ENCODE measurements around the gene ITGA4. TPM values are rescaled to one million over a fixed set of nuclear protein-coding genes. Genes with fewer than 3 reads are reported as not detected.

The ITGA4 gene
- total RNA-seq, 1 experiment from 2014 or later = 2.7 TPM

DNA sequence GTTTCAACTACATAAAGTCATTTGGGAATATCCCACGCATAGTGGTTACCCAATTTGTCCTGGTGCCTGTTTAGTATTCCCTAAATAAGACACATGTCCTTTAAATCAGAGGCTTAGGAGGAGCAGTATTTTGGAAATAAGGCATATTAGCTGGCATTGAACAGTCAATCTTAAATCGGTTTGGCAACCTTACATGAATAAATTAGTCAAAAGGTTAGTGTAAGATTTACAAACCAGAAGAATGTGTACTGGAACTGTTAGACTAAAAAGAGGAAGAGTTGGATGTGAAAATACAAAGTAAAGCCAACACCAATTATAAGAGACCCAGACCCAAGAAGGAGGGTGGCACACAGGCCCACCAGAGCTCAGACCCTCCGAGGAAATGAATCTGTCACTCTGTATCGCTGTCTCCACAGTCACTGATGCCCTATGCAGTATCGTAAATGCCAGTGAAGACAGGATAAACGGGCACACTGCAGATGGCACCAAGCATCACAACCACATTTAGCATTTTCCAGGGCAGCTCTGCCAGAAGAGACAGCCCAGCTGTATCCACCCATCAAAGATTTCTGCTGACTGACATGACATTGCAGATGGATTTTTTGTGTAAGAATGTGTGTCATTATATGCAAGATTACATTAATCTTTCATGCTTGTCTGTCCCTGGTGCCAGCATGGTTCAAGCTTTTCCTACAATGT is 109.3 kb downstream of the ITGA4 start:
- TF ChIP-seq, protein P1, sequence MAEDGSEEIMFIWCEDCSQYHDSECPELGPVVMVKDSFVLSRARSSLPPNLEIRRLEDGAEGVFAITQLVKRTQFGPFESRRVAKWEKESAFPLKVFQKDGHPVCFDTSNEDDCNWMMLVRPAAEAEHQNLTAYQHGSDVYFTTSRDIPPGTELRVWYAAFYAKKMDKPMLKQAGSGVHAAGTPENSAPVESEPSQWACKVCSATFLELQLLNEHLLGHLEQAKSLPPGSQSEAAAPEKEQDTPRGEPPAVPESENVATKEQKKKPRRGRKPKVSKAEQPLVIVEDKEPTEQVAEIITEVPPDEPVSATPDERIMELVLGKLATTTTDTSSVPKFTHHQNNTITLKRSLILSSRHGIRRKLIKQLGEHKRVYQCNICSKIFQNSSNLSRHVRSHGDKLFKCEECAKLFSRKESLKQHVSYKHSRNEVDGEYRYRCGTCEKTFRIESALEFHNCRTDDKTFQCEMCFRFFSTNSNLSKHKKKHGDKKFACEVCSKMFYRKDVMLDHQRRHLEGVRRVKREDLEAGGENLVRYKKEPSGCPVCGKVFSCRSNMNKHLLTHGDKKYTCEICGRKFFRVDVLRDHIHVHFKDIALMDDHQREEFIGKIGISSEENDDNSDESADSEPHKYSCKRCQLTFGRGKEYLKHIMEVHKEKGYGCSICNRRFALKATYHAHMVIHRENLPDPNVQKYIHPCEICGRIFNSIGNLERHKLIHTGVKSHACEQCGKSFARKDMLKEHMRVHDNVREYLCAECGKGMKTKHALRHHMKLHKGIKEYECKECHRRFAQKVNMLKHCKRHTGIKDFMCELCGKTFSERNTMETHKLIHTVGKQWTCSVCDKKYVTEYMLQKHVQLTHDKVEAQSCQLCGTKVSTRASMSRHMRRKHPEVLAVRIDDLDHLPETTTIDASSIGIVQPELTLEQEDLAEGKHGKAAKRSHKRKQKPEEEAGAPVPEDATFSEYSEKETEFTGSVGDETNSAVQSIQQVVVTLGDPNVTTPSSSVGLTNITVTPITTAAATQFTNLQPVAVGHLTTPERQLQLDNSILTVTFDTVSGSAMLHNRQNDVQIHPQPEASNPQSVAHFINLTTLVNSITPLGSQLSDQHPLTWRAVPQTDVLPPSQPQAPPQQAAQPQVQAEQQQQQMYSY (CRISPR knock-in tag; IDR thresholded peaks at IDR 0.05) = no peak
- TF ChIP-seq ZNF263 (CRISPR knock-in tag; IDR thresholded peaks at IDR 0.05; ENCODE audit: low read depth) = no peak
- no peak for TF ChIP-seq ELF4 (CRISPR knock-in tag; IDR thresholded peaks at IDR 0.05; ENCODE audit: low read depth)
- TF ChIP-seq FOXJ3 (CRISPR knock-in tag; IDR thresholded peaks at IDR 0.05; ENCODE audit: borderline replicate concordance) = no peak
- no peak for TF ChIP-seq ATF1 (CRISPR knock-in tag; IDR thresholded peaks at IDR 0.05)
- no peak for TF ChIP-seq NR3C1 (CRISPR knock-in tag; conservative IDR thresholded peaks at IDR 0.05; ENCODE audit: low read depth)
- TF ChIP-seq, protein P2, sequence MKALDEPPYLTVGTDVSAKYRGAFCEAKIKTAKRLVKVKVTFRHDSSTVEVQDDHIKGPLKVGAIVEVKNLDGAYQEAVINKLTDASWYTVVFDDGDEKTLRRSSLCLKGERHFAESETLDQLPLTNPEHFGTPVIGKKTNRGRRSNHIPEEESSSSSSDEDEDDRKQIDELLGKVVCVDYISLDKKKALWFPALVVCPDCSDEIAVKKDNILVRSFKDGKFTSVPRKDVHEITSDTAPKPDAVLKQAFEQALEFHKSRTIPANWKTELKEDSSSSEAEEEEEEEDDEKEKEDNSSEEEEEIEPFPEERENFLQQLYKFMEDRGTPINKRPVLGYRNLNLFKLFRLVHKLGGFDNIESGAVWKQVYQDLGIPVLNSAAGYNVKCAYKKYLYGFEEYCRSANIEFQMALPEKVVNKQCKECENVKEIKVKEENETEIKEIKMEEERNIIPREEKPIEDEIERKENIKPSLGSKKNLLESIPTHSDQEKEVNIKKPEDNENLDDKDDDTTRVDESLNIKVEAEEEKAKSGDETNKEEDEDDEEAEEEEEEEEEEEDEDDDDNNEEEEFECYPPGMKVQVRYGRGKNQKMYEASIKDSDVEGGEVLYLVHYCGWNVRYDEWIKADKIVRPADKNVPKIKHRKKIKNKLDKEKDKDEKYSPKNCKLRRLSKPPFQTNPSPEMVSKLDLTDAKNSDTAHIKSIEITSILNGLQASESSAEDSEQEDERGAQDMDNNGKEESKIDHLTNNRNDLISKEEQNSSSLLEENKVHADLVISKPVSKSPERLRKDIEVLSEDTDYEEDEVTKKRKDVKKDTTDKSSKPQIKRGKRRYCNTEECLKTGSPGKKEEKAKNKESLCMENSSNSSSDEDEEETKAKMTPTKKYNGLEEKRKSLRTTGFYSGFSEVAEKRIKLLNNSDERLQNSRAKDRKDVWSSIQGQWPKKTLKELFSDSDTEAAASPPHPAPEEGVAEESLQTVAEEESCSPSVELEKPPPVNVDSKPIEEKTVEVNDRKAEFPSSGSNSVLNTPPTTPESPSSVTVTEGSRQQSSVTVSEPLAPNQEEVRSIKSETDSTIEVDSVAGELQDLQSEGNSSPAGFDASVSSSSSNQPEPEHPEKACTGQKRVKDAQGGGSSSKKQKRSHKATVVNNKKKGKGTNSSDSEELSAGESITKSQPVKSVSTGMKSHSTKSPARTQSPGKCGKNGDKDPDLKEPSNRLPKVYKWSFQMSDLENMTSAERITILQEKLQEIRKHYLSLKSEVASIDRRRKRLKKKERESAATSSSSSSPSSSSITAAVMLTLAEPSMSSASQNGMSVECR (CRISPR knock-in tag; IDR thresholded peaks at IDR 0.05; ENCODE audit: borderline replicate concordance) = no peak
- TF ChIP-seq, protein P3, sequence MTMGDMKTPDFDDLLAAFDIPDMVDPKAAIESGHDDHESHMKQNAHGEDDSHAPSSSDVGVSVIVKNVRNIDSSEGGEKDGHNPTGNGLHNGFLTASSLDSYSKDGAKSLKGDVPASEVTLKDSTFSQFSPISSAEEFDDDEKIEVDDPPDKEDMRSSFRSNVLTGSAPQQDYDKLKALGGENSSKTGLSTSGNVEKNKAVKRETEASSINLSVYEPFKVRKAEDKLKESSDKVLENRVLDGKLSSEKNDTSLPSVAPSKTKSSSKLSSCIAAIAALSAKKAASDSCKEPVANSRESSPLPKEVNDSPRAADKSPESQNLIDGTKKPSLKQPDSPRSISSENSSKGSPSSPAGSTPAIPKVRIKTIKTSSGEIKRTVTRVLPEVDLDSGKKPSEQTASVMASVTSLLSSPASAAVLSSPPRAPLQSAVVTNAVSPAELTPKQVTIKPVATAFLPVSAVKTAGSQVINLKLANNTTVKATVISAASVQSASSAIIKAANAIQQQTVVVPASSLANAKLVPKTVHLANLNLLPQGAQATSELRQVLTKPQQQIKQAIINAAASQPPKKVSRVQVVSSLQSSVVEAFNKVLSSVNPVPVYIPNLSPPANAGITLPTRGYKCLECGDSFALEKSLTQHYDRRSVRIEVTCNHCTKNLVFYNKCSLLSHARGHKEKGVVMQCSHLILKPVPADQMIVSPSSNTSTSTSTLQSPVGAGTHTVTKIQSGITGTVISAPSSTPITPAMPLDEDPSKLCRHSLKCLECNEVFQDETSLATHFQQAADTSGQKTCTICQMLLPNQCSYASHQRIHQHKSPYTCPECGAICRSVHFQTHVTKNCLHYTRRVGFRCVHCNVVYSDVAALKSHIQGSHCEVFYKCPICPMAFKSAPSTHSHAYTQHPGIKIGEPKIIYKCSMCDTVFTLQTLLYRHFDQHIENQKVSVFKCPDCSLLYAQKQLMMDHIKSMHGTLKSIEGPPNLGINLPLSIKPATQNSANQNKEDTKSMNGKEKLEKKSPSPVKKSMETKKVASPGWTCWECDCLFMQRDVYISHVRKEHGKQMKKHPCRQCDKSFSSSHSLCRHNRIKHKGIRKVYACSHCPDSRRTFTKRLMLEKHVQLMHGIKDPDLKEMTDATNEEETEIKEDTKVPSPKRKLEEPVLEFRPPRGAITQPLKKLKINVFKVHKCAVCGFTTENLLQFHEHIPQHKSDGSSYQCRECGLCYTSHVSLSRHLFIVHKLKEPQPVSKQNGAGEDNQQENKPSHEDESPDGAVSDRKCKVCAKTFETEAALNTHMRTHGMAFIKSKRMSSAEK (CRISPR knock-in tag; IDR thresholded peaks at IDR 0.05; ENCODE audit: borderline replicate concordance) = no peak
- TF ChIP-seq, protein P4, sequence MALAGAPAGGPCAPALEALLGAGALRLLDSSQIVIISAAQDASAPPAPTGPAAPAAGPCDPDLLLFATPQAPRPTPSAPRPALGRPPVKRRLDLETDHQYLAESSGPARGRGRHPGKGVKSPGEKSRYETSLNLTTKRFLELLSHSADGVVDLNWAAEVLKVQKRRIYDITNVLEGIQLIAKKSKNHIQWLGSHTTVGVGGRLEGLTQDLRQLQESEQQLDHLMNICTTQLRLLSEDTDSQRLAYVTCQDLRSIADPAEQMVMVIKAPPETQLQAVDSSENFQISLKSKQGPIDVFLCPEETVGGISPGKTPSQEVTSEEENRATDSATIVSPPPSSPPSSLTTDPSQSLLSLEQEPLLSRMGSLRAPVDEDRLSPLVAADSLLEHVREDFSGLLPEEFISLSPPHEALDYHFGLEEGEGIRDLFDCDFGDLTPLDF (CRISPR knock-in tag; IDR thresholded peaks at IDR 0.05) = no peak
- Mint-ChIP-seq H3K9me3 (peaks cover 10% of the 10 kb centered on the region), H3K27ac (no peak overlapping the region), H3K4me3 (no peak overlapping the region), H3K27me3 (ENCODE audit: low read depth) (no peaks in the 10 kb centered on the region), H3K4me1 (peaks cover 4% of the 10 kb centered on the region; the same call in 1 of the 2 replicates), H3K36me3 (no peaks in the 10 kb centered on the region)
- ChIA-PET CTCF (interaction anchor here (1.5 kb wide), 1 partner anchor 149 kb away, joined by 4 read pairs; no protein-coding TSS in a partner anchor), POLR2A (no interaction called here)
- DNase-seq (ENCODE audit: low spot score) (no peak), ATAC-seq (no peak)

DNA sequence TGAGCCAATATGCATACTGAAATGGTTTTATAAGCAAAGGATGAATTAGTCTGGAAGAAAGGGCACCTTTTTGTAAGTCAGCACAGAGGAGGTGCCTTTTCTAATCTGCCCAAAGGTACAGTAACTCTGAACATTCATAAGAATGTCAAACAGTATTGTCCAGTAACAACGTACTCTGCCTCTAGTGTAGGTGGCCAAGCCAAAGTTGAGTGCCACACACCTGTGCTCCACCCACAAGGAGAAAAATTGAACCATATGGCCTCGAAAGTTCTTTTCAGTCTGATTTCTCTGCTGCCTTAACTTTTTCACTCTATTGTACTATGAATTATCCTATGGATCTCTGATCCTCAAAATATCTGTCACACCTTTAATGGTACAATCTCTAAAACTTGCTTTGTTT is 112.9 kb downstream of the ITGA4 start:
- ChIA-PET CTCF (interaction anchor here (6.3 kb wide), 1 partner anchor 145 kb away, joined by 42 read pairs; no protein-coding TSS in a partner anchor), POLR2A (no interaction called here)
- H3K27ac Mint-ChIP-seq = no peak overlapping the region
- no peak overlapping the region for H3K4me3 Mint-ChIP-seq
- DNase-seq (ENCODE audit: low spot score) (no peak), ATAC-seq (no peak)
- no peaks in the 10 kb centered on the region for H3K36me3 Mint-ChIP-seq
- H3K9me3 Mint-ChIP-seq = no peaks in the 10 kb centered on the region
- no peaks in the 10 kb centered on the region for H3K27me3 Mint-ChIP-seq (ENCODE audit: low read depth)
- H3K4me1 Mint-ChIP-seq = peaks cover 4% of the 10 kb centered on the region
- TF ChIP-seq NFATC4 (CRISPR knock-in tag; IDR thresholded peaks at IDR 0.05) = no peak
- TF ChIP-seq TEAD4 (CRISPR knock-in tag; IDR thresholded peaks at IDR 0.05) = no peak
- TF ChIP-seq TP53 (CRISPR knock-in tag; IDR thresholded peaks at IDR 0.05) = no peak
- TF ChIP-seq TCF7 (CRISPR knock-in tag; IDR thresholded peaks at IDR 0.05; ENCODE audit: low read depth) = no peak
- no peak for TF ChIP-seq CBFB (CRISPR knock-in tag; IDR thresholded peaks at IDR 0.05; ENCODE audit: low read depth)
- TF ChIP-seq NFE2L1 (CRISPR knock-in tag; IDR thresholded peaks at IDR 0.05) = no peak
- TF ChIP-seq, protein P5, sequence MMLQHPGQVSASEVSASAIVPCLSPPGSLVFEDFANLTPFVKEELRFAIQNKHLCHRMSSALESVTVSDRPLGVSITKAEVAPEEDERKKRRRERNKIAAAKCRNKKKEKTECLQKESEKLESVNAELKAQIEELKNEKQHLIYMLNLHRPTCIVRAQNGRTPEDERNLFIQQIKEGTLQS (CRISPR knock-in tag; conservative IDR thresholded peaks at IDR 0.05) = no peak
- TF ChIP-seq ZBTB21 (CRISPR knock-in tag; IDR thresholded peaks at IDR 0.05; ENCODE audit: borderline replicate concordance) = no peak
- TF ChIP-seq EMX1 (CRISPR knock-in tag; IDR thresholded peaks at IDR 0.05) = no peak
- TF ChIP-seq, protein P6, sequence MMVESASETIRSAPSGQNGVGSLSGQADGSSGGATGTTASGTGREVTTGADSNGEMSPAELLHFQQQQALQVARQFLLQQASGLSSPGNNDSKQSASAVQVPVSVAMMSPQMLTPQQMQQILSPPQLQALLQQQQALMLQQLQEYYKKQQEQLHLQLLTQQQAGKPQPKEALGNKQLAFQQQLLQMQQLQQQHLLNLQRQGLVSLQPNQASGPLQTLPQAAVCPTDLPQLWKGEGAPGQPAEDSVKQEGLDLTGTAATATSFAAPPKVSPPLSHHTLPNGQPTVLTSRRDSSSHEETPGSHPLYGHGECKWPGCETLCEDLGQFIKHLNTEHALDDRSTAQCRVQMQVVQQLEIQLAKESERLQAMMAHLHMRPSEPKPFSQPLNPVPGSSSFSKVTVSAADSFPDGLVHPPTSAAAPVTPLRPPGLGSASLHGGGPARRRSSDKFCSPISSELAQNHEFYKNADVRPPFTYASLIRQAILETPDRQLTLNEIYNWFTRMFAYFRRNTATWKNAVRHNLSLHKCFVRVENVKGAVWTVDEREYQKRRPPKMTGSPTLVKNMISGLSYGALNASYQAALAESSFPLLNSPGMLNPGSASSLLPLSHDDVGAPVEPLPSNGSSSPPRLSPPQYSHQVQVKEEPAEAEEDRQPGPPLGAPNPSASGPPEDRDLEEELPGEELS (CRISPR knock-in tag; IDR thresholded peaks at IDR 0.05) = no peak
